Endothelial cell of umbilical vein (primary cell): ENCODE measurements around the gene SLC4A11. TPM values are rescaled to one million over a fixed set of nuclear protein-coding genes. Genes with fewer than 3 reads are reported as not detected.

Experiments
- BruUV-seq: library from RNA; stranded (reverse); fragments of 400-500 nt; replicated peaks from 2 replicates; lab custom pipeline; 2021; lab: Mats Ljungman, UMichigan
- CTCF ChIA-PET: fragments of 300-600, 350-600 bp; sonication (Branson Sonifier 250); formaldehyde crosslinking; loops from one replicate; lab custom pipeline; 2021; ENCODE audit warnings: antibody characterized with exemption, inconsistent platforms; lab: Charles Lee
- POLR2A ChIA-PET: fragments of 300-600, 350-600 bp; sonication (Branson Sonifier 250); formaldehyde crosslinking; loops from one replicate; lab custom pipeline; 2021; ENCODE audit warnings: antibody characterized with exemption, inconsistent platforms; lab: Charles Lee
- DNase-seq: peaks from one replicate; pipeline ENCODE4 v3.0.0-alpha.2; 2011; ENCODE audit warnings: low read depth, low spot score
- FAIRE-seq: peaks from 2 replicates; lab custom pipeline; 2011; peaks lifted over from hg19 to GRCh38; lab: Jason Lieb, UNC
- H2AFZ ChIP-seq: 2 replicates; pipeline ENCODE4 v1.6.0; 2012; ENCODE audit warnings: low read depth, low read length, control low read depth, inconsistent platforms
- H3K27ac ChIP-seq: 2 replicates; pipeline ENCODE4 v1.5.1; 2011; ENCODE audit warnings: low read depth, mild to moderate bottlenecking, control low read depth, low read length, moderate library complexity; ENCODE audit not compliant: insufficient read depth
- H3K27me3 ChIP-seq, 2 experiments: 2 replicates each; pipeline versions ENCODE4 v1.6.0 to v1.6.1; 2011; ENCODE audit warnings: low read length in 2 of 2, mixed read lengths in 1 of 2; ENCODE audit not compliant: control insufficient read depth in 2 of 2, insufficient read depth in 2 of 2
- H3K36me3 ChIP-seq, 2 experiments: 2 replicates in 1 of 2; 3 replicates in 1 of 2; pipeline ENCODE4 v1.5.1; 2011; ENCODE audit warnings: low read length in 2 of 2, mild to moderate bottlenecking in 1 of 2, moderate library complexity in 1 of 2; ENCODE audit not compliant: control insufficient read depth in 2 of 2, insufficient read depth in 2 of 2; ENCODE audit errors: extremely low read depth in 1 of 2
- H3K4me1 ChIP-seq: 3 replicates; pipeline ENCODE4 v1.5.1; 2011; ENCODE audit warnings: mild to moderate bottlenecking, low read length; ENCODE audit not compliant: control insufficient read depth, insufficient read depth; ENCODE audit errors: extremely low read depth
- H3K4me2 ChIP-seq: 2 replicates; pipeline ENCODE4 v1.6.1; 2011; ENCODE audit warnings: low read length, control low read depth, mixed read lengths; ENCODE audit not compliant: insufficient read depth
- H3K4me3 ChIP-seq, 3 experiments: fragments of 200-600 bp in 1 of 3; sonication (generic), shearing (Covaris generic) in 1 of 3; replicated peaks in 1 of 3; 2 replicates each; pipeline ENCODE4 v1.5.1; 2011 to 2016; ENCODE audit warnings: control low read depth in 3 of 3, low read length in 3 of 3, mild to moderate bottlenecking in 2 of 3, inconsistent platforms in 1 of 3, low read depth in 1 of 3, moderate library complexity in 1 of 3; ENCODE audit not compliant: insufficient read depth in 1 of 3
- H3K79me2 ChIP-seq: 2 replicates; pipeline ENCODE4 v1.6.0; 2012; ENCODE audit warnings: low read length, inconsistent platforms; ENCODE audit not compliant: control insufficient read depth, insufficient read depth
- H3K9ac ChIP-seq: replicated peaks from 2 replicates; pipeline ENCODE3; 2011; ENCODE audit warnings: low read length, control low read depth; ENCODE audit not compliant: insufficient read depth; ENCODE audit errors: extremely low read depth
- H3K9me1 ChIP-seq: replicated peaks from 3 replicates; pipeline ENCODE4 v1.6.0; 2011; ENCODE audit warnings: mild to moderate bottlenecking, low read length; ENCODE audit not compliant: control insufficient read depth, insufficient read depth; ENCODE audit errors: extremely low read depth
- H3K9me3 ChIP-seq: replicated peaks from 2 replicates; pipeline ENCODE4 v1.5.1; 2012; ENCODE audit warnings: low read length, inconsistent platforms; ENCODE audit not compliant: control insufficient read depth, insufficient read depth
- H4K20me1 ChIP-seq: replicated peaks from 2 replicates; pipeline ENCODE3; 2011; ENCODE audit warnings: mild to moderate bottlenecking, low read length; ENCODE audit not compliant: control insufficient read depth, insufficient read depth; ENCODE audit errors: extremely low read depth
- CTCF ChIP-seq, 2 donors: IDR thresholded peaks; 1 replicate in 1 of 2; 2 replicates in 1 of 2; pipeline ENCODE4 v1.5.1; 2011; ENCODE audit warnings: low read length in 2 of 2, mild to moderate bottlenecking in 2 of 2, moderate library complexity in 2 of 2, control low read depth in 1 of 2, inconsistent platforms in 1 of 2, low read depth in 1 of 2; ENCODE audit not compliant: insufficient read depth in 1 of 2; ENCODE audit errors: extremely low read depth in 1 of 2
- EZH2 ChIP-seq: IDR thresholded peaks from 2 replicates; pipeline ENCODE4 v1.6.1; 2012; ENCODE audit warnings: borderline replicate concordance, low read depth, mild to moderate bottlenecking, moderate library complexity, low read length, inconsistent platforms; ENCODE audit not compliant: severe bottlenecking
- GATA2 ChIP-seq: IDR thresholded peaks from 2 replicates; pipeline ENCODE4 v1.7.0; 2011; ENCODE audit warnings: low read depth, mild to moderate bottlenecking, moderate library complexity, mixed read lengths, low read length; ENCODE audit not compliant: insufficient read length, insufficient read depth
- JUN ChIP-seq: IDR thresholded peaks from 2 replicates; pipeline ENCODE4 v1.6.1; 2011; ENCODE audit warnings: borderline replicate concordance, low read depth; ENCODE audit not compliant: insufficient read length, insufficient read depth
- MAX ChIP-seq: IDR thresholded peaks from 2 replicates; pipeline ENCODE4 v1.6.1; 2011; ENCODE audit not compliant: insufficient read depth, insufficient read length
- MYC ChIP-seq: IDR thresholded peaks from one replicate; pipeline ENCODE4 v1.6.1; 2011; ENCODE audit warnings: mild to moderate bottlenecking, low read depth, low read length
- POLR2A ChIP-seq: IDR thresholded peaks from 2 replicates; pipeline ENCODE4 v1.6.1; 2012; ENCODE audit warnings: low read depth, mild to moderate bottlenecking, control low read depth, low read length
- dilution Hi-C: fragments of 300-500 bp; cut with MboI; formaldehyde crosslinking; loops from one replicate; pipeline ENCODE4 v1.15.0; 2019; ENCODE audit warnings: low sequenced_read_pairs; ENCODE audit not compliant: extremely low pct_ligation_motif_present
- intact Hi-C: fragments of 100-400 bp; cut with micrococcal nuclease; formaldehyde crosslinking; loops from one replicate; pipeline ENCODE4 v1.10.0; 2022
- polyA plus RNA-seq, 4 experiments: library from polyadenylated mRNA; depleted of rRNA in 3 of 4; stranded (reverse) in 3 of 4; unstranded in 1 of 4; fragments of >200 nt; gene quantifications; 2 replicates each; pipeline versions ENCODE4 v1.2.1 to v1.2.3, GENCODE V29; 2011 to 2012; ENCODE audit warnings: missing spikeins in 1 of 4
- total RNA-seq: library from RNA; stranded (reverse); gene quantifications from 2 replicates; pipeline ENCODE4 v1.2.3, GENCODE V29; 2021

Gene SLC4A11
- total and polyA plus RNA-seq, 2 donors (not counting 3 experiments of a cell fraction or from before 2014, with no cell fraction given) = 5.7 to 10.2 TPM

GRCh38 chr20:3210346-3210745 lies 28.6 kb downstream of the SLC4A11 start:
- Histone ChIP-seq H3K4me2 (peak overlapping the region; percentile 89), H3K27me3 (no peaks in the 10 kb centered on the region), H3K9ac (peak overlapping the region; percentile 70), H3K4me3 (peak overlapping the region; percentile 67 to 75 (median 68)), H3K79me2 (peaks cover 24% of the 10 kb centered on the region), H2AFZ (peak overlapping the region; percentile 87), H4K20me1 (no peaks in the 10 kb centered on the region), H3K9me1 (no peaks in the 10 kb centered on the region), H3K36me3 (peaks cover 0 to 6% of the 10 kb centered on the region in 2 experiments), H3K27ac (no peak overlapping the region), H3K9me3 (no peaks in the 10 kb centered on the region), H3K4me1 (peaks cover 14% of the 10 kb centered on the region)
- dilution Hi-C loops (no loop called here), intact Hi-C loops (loop anchor here (10.0 kb wide), 1 partner anchor 264 kb away; the partner anchor contains the start of gene ATRN)
- DNase-seq (no peak), FAIRE-seq (peak; percentile 8)
- POLR2A ChIA-PET = no interaction called here
- BruUV-seq = TSS peak; percentile 44
- CTCF ChIA-PET = interaction anchor here (0.7 to 1.7 kb wide), 6 partner anchors 8 to 436 kb away, joined by 3 to 5 read pairs (median 3); partner anchors contain the start of gene SLC4A11
- TF ChIP-seq JUN (no peak), GATA2 (no peak), CTCF (IDR thresholded peaks at IDR 0.05; ENCODE audit: extremely low read depth in 1 of 2, insufficient read depth in 1 of 2, low read depth in 1 of 2, low read length in 2 of 2) (no peak), MYC (no peak), EZH2 (no peak), POLR2A (no peak), MAX (no peak)
